ENCODE data around the gene PAPPA2. TPM values are rescaled to one million over a fixed set of nuclear protein-coding genes. Genes with fewer than 3 reads are reported as not detected.

The PAPPA2 gene
- total and polyA plus RNA-seq, 2 of the 4 experiments (the other 2 are of a cell fraction) = 0.10 to 0.18 TPM

GRCh38 chr1:176568185-176568584 lies 105.2 kb downstream of the PAPPA2 start:
- no peak overlapping the region for H2AK5ac ChIP-seq (ENCODE audit: low read depth, low read length)
- no peak overlapping the region for H3K4me3 ChIP-seq (ENCODE audit: insufficient read depth, low read depth, low read length)
- no peaks in the 10 kb centered on the region for H3K36me3 ChIP-seq (ENCODE audit: control insufficient read depth, insufficient read depth, low read length)
- H4K20me1 ChIP-seq (ENCODE audit: insufficient read depth, low read length) = no peaks in the 10 kb centered on the region
- no CpG with 5 or more reads among the region's 1 CpG for WGBS, 2 experiments (ENCODE audit: extremely low coverage in 2 of 2, insufficient read length in 1 of 2)
- no peaks in the 10 kb centered on the region for H3K79me1 ChIP-seq (ENCODE audit: low read depth in 1 of 2, low read length in 2 of 2)
- ChIA-PET CTCF (no interaction called here), POLR2A (ENCODE audit: unreplicated experiment) (no interaction called here)
- no peaks in the 10 kb centered on the region for H3K27me3 ChIP-seq (ENCODE audit: control insufficient read depth, insufficient read depth, low read length)
- DNase-seq = no peak
- dilution Hi-C loops (cut with HindIII; ENCODE audit: low sequenced_read_pairs, unreplicated experiment) (no loop called here), in situ Hi-C loops (cut with MboI; ENCODE audit: low sequenced_read_pairs) (no loop called here), intact Hi-C loops (cut with micrococcal nuclease) (loop anchor here (10.0 kb wide), 1 partner anchor 1377 kb away; no protein-coding TSS in a partner anchor)
- H3K23ac ChIP-seq (ENCODE audit: low read depth, low read length) = no peak overlapping the region
- H3K4me2 ChIP-seq (ENCODE audit: low read depth, low read length) = no peak overlapping the region
- no peak overlapping the region for H2AK9ac ChIP-seq (replicated peaks; ENCODE audit: low read depth, low read length, poor library complexity)
- no peak overlapping the region for H3K18ac ChIP-seq (ENCODE audit: low read depth, low read length)
- H2AFZ ChIP-seq (replicated peaks; ENCODE audit: low read length, poor library complexity) = no peak overlapping the region
- H3K14ac ChIP-seq (replicated peaks; ENCODE audit: low read depth, low read length) = no peak overlapping the region
- H3K56ac ChIP-seq (ENCODE audit: extremely low read depth, insufficient read depth, low read length) = no peak overlapping the region
- no peaks in the 10 kb centered on the region for H3K9me3 ChIP-seq (ENCODE audit: control insufficient read depth, insufficient read depth, low read length)
- TF ChIP-seq RFX5 (IDR thresholded peaks at IDR 0.05; ENCODE audit: low read depth, low read length) (no peak), SMC3 (IDR thresholded peaks at IDR 0.05; ENCODE audit: low read depth, low read length) (no peak), POLR2A (IDR thresholded peaks at IDR 0.05; ENCODE audit: low read depth, low read length) (no peak), FOS (IDR thresholded peaks at IDR 0.05; ENCODE audit: low read depth, low read length) (no peak), RAD21 (IDR thresholded peaks at IDR 0.05; ENCODE audit: low read length) (no peak), RCOR1 (IDR thresholded peaks at IDR 0.05; ENCODE audit: insufficient replicate concordance, low read length) (no peak), CEBPB (IDR thresholded peaks at IDR 0.05; ENCODE audit: low read depth, low read length) (no peak), MXI1 (IDR thresholded peaks at IDR 0.05; ENCODE audit: borderline replicate concordance, low read depth, low read length) (no peak), MAZ (IDR thresholded peaks at IDR 0.05; ENCODE audit: borderline replicate concordance, low read depth, low read length) (no peak), NFE2L2 (IDR thresholded peaks at IDR 0.05; ENCODE audit: low read depth, low read length) (no peak), MAFK (IDR thresholded peaks at IDR 0.05; ENCODE audit: low read depth, low read length) (no peak)
- TF ChIP-seq, protein P1, sequence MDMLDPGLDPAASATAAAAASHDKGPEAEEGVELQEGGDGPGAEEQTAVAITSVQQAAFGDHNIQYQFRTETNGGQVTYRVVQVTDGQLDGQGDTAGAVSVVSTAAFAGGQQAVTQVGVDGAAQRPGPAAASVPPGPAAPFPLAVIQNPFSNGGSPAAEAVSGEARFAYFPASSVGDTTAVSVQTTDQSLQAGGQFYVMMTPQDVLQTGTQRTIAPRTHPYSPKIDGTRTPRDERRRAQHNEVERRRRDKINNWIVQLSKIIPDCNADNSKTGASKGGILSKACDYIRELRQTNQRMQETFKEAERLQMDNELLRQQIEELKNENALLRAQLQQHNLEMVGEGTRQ (IDR thresholded peaks at IDR 0.05; ENCODE audit: low read depth, low read length) = no peak
- TF ChIP-seq, protein P2, sequence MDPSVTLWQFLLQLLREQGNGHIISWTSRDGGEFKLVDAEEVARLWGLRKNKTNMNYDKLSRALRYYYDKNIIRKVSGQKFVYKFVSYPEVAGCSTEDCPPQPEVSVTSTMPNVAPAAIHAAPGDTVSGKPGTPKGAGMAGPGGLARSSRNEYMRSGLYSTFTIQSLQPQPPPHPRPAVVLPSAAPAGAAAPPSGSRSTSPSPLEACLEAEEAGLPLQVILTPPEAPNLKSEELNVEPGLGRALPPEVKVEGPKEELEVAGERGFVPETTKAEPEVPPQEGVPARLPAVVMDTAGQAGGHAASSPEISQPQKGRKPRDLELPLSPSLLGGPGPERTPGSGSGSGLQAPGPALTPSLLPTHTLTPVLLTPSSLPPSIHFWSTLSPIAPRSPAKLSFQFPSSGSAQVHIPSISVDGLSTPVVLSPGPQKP (IDR thresholded peaks at IDR 0.05; ENCODE audit: borderline replicate concordance, low read depth, low read length) = no peak
- TF ChIP-seq, protein P3, sequence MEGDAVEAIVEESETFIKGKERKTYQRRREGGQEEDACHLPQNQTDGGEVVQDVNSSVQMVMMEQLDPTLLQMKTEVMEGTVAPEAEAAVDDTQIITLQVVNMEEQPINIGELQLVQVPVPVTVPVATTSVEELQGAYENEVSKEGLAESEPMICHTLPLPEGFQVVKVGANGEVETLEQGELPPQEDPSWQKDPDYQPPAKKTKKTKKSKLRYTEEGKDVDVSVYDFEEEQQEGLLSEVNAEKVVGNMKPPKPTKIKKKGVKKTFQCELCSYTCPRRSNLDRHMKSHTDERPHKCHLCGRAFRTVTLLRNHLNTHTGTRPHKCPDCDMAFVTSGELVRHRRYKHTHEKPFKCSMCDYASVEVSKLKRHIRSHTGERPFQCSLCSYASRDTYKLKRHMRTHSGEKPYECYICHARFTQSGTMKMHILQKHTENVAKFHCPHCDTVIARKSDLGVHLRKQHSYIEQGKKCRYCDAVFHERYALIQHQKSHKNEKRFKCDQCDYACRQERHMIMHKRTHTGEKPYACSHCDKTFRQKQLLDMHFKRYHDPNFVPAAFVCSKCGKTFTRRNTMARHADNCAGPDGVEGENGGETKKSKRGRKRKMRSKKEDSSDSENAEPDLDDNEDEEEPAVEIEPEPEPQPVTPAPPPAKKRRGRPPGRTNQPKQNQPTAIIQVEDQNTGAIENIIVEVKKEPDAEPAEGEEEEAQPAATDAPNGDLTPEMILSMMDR (conservative IDR thresholded peaks at IDR 0.05; ENCODE audit: low read depth, low read length) = no peak
- no peak overlapping the region for H3K27ac ChIP-seq (ENCODE audit: insufficient read depth, low read length)
- H2BK120ac ChIP-seq (ENCODE audit: low read depth, low read length) = no peak overlapping the region
- no peak overlapping the region for H4K5ac ChIP-seq (ENCODE audit: low read depth, low read length)
- no peak overlapping the region for H2BK5ac ChIP-seq (ENCODE audit: low read depth, low read length, poor library complexity, severe bottlenecking)
- no peaks in the 10 kb centered on the region for H3K4me1 ChIP-seq (ENCODE audit: control insufficient read depth, insufficient read depth, low read length)
- ATAC-seq (ENCODE audit: low read depth) = no peak
- H3K9me1 ChIP-seq (ENCODE audit: insufficient read depth, low read length) = no peaks in the 10 kb centered on the region
- H4K8ac ChIP-seq (ENCODE audit: low read depth in 2 of 2, low read length in 2 of 2) = no peak overlapping the region
- H3K4ac ChIP-seq (ENCODE audit: low read depth, low read length) = no peak overlapping the region
- H4K91ac ChIP-seq (ENCODE audit: insufficient read depth, low read depth, low read length) = no peak overlapping the region
- no TSS peak for BruUV-seq (replicated peaks)
- no peak overlapping the region for H2BK20ac ChIP-seq (ENCODE audit: low read depth, low read length)
- no peak overlapping the region for H2BK15ac ChIP-seq (ENCODE audit: low read depth, low read length)
- no peak overlapping the region for H3K9ac ChIP-seq (ENCODE audit: low read depth, low read length)
